ENCODE data around the gene TRABD.

- TF ChIP-seq POLR2AphosphoS5 (IDR thresholded peaks at IDR 0.05; ENCODE audit: low read depth, low read length) (0 out of 2 replicates have a peak, but pooled peaks have one; percentile 27), POLR2A (IDR thresholded peaks at IDR 0.05; ENCODE audit: low read depth, low read length) (no peak), TAF1 (IDR thresholded peaks at IDR 0.05; ENCODE audit: borderline replicate concordance, low read depth, low read length) (no peak)
Observed at GRCh38 chr22:50188356-50188755, 2.6 kb downstream of the TRABD start.
